Activated gamma-delta T cell (primary cell): ENCODE results near the gene APCDD1L.

Source experiments
- DNase-seq: peaks from one replicate; lab custom pipeline; 2025; lab: John Stamatoyannopoulos, UW
- total RNA-seq, 2 donors: gene quantifications; one replicate each; lab custom pipeline; 2026; lab: John Stamatoyannopoulos, UW

APCDD1L gene
- total RNA-seq = 0.04 to 0.05 reads per million in 2 donors

- no peak for DNase-seq
Measured at GRCh38 chr20:58515233-58516212, at the start of gene APCDD1L. Gene APCDD1L, minus strand, starts transcription at chr20:58515399. Its CDS starts 692 bp downstream, at chr20:58514707.

DNA sequence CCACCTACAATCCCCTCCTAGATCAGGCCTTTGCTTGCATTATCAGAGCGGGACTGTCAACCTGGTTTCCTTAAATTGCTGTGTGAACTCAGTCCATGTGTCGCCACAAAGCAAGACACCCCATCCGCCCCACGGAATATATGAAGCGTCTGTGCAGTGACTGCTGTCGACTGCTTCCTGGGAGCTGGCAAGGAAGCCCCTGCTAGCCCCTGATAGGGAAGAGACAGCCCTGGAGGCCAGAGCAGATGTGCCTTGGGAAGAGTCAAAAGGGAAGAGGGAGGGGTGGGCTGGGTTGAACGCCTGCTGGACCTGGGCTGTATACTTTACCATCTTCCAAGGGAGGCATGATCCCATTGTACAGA, 44.1 kb upstream of the APCDD1L start:
- DNase-seq = no peak

DNA sequence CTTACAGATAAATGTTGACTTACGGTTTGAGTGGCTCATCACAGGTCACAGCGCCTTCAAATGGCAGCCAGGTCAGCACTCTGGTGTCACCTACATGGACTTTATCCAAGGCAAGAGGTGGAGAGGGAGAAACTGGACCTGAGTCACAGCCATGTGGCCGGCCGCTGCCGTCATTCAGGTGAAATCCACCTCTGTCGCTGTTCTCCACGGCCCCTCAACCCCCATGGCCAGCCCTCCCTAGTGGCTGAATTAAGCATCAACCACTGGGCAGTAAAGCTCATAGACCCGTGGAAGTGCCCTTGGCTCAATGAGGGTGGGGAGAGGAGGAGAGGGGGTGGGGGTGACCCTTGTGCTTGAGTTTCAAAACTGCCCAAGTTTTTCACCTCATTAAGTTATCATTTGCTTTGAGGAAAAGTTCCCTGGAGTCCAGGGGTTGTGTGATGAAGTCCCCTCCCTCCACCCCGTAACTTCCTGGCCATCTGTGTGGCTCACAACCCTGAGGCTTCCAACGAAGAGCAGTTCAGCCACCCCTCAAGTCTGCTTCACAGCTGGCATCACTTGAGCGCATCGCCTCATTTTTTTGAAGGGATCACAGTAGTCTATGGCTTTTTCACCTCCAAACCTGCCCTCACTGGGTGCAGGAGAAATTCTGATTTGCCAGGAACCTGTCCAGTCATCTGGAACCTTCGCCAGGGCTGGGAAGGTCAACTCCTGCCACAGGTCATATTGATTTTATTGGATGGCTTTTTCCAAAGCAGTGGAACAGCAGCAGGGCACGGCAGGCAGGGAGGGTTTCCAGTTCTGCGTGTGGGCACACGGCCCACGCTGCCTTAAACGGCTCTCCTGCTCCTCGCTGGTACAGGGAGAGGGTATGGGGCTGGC, 43.5 kb upstream of the APCDD1L start:
- no peak for DNase-seq

DNA sequence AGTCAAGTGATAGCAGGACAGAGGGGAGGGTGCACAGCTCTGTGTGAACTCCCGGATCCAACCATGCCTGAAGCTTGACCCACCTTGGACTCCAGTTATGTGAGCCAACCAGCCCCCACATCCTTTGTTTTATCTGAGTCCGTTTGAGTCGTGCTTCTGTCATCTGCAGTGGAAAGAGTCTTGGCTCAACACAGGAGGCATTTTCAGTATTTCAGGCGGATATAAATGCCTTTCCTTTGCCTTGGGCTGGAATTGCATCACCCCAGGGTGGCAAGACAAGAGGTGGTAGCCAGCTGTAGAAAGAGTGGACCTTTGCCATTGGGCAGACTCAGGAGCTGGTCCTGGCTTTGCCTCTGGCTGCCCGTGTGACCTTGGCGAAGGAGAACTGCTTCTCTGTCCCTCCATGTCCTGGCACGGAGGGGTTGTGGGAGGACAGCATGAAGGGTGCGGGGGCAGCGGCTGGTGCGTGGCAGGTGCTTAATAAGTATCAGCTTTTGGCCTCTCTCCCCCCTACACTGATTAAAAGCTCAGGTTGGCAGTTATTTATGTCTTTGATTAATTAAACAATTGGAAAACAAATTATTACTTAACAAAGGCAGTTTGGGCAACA, 42.6 kb upstream of the APCDD1L start:
- no peak for DNase-seq

DNA sequence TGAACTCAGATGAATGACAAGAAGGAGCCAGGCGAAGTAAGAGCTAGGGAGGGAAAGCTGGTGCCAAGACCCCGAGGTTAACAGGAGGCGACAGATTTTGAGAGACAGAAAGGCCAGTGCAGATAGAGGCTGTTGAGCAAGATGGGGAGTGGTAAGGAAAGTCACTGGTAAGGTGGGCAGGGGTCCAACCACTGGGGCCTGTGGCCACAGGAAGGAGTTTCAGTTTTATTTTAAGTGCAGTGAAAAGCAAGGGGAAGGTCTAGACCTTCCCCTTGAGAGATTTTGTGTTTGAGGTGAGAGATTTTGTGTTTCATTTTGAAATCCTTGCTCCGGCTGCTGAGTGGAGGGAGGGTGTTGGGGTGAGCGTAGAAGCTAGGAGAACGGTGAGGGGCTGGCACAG, 41.8 kb upstream of the APCDD1L start:
- no peak for DNase-seq

GRCh38 chr20:58555078-58555765, 40.0 kb upstream of the APCDD1L start:
- DNase-seq = no peak

- no peak for DNase-seq
Measured at GRCh38 chr20:58554541-58554940, 39.3 kb upstream of the APCDD1L start.

DNA sequence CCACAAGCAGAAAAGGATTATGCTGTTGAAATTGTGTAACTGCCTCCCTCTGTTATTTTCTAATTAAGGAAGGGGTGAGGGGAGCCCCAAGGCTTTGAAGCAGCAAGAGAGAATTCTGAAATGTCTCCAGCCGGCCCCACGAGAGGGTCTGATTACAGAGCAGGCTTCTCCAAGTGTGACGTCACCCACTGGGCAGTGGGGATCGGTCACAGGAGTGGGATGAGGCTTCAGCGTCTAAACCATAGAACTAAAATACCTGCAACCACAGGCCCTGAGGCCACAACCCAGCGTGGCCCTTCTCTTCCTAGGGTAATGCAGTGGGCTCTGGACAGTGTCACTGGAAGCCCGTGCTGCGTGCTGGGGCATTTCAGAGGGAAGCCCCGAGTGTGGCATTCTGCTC, 38.6 kb upstream of the APCDD1L start:
- no peak for DNase-seq

DNA sequence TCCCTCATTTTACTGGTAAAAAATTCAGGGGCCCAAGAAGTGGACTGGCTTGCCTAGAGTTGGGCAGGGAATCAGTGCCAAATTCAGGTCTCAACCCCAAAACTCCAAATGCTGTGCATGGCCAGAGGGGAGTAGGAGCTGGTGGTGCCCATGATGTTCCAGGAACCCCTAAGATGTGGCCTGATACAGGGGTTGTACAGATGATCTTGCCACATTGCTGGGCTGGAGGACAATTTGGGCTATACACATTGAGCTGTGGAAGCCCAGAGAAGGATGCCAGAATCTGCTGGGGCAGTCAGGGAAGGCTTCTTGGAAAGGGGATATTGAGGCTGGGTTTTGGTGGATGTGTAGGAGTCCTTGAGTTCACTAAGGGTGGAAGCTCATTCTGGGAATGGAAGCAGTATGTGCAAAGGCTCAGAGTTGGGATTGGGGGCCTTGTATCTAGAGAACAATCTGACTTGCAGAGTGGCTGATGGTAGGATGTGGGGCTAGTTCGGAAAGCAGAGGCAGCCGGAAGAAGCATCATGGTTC, 38.0 kb upstream of the APCDD1L start:
- no peak for DNase-seq

- no peak for DNase-seq
Measured at GRCh38 chr20:58552366-58552934, 37.3 kb upstream of the APCDD1L start.

DNA sequence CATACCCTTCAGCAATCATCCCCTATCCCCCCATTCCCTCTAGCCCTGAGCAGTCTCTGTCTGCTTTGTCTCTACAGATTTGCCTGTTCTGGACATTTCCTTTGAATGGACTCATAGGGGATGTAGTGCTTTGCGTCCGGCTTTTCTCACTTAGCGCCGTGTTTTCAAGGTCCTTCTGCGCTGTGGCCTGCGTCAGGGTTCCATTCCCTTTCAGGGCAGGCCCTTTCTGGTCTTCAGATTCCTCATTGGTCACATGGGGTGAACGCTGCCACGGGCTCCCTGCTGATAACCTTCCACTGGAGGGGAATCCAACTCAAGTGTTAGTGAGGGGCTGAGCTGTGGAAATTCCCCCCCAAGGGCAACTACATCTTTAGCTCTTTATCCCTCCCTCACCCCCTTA, 36.4 kb upstream of the APCDD1L start:
- no peak for DNase-seq

DNA sequence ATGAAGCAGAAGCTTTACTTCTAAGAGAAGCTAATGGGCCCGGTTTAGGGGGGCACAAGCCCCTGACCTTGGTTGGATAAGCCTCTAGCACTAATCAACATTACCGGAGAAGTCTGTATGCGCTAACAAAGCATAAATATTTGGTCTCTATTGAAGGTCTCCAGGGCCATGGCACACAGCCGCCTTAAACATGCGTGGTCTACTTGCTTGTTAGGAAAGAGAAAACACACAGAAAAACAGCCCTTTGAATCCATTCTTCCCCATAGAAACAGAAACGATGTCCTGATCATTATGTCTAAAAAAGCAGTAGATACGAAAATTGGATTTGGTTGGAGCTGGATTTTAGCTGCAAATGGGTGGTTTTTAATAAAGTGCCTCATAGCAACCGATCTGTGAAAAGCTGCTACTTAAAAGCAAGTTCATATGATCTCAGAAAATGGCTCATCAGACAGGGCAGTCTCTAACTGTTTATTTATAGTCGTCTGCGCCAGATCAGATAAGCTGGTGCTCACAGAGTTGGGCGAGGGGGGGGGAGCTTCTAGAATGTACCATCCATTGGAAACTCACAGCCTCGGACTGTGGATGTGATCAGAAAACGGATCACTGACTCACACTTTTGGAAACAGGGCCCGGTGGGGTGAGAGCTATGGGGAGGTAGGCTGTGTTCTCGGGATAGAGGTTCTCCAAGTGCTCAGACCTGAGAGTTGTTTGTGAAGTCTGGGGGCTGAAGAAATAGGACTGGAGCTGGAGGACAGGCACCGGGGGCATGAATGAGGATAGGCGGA, 35.3 kb upstream of the APCDD1L start:
- DNase-seq = no peak

DNA sequence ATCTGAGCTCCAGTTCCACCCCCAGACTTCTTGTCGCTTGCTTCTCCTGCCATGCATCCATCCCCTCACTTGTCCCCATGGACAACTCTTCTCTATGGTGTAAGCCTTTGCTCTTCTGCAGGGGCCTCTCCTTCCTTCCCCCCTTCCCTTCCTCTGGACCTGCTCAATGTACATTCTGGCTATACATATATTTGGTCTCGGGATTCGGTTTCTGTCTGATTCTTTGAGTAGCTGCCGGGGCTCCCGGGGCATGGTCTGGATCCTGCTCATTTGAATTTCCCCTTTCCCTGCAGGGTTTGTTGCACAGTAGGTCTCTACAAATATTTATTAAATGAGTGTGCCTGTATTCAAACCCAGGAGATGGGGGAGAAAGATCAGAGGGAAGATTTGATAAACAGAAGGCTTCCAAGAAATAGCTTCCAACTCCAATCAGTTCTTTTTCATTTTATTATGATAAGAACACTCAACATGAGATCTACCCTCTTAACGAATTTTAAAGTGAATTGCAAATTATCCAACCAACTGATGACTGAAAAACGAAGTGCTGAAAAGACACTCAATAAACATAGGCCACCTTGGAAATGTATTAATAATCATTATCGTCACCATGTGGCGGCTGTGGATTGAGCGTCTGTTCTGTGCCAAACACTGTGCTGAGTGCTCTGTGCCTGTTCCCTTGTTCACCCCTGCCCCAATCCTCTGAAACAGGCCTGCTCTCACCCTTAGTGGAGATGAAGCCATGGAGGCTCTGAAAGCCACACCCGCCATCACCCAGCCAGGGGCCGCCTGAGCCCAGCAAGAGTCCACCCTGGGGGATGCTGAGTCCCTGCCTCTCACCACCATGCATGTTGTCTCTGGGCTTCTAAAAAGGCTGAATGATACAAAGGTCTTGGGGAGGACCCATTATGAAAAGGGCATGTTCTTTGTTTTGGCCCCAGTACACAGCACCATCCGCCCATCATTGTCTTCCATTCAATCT, 34.3 kb upstream of the APCDD1L start:
- no peak for DNase-seq

DNA sequence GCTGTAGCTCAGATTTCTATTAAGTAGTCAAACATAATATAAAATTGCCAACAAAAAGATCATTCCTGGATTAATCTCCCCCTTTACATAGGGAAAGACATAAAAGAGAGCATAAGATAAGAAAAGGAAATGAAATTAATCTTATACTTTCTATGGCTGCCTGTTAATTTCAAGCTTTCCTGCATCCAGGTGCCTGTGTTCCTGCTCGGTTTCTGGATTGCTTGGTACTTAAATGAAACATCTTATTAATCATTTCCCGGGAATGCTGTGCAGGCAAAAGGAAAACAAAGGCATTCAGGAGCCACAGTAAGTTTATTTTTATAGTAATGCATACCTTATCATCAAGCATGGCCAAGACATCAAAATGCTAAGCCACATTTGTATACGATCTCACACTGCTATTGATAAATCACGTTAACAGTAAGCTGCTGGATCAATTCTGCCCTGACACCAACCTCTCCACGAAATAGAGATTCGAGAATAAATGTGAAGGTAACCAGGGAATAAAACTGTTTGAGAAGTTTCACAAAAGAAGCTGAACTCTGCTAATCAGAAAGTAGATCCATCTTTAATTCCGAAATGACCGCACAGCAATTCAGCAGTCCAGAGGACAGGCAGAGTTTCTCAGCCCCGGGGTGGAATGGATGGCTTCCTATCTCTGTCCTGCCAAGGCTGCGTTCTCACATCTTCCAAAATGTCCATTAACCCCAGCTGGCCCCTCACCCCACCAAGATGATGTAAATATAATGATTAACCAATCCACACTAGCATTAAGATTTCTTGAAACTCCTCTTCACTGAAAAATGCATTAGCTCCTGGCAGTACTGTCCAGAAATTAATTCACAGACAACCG, 32.6 kb upstream of the APCDD1L start:
- no peak for DNase-seq

- DNase-seq = no peak
Measured at GRCh38 chr20:58546756-58547622, 31.8 kb upstream of the APCDD1L start.

GRCh38 chr20:58546416-58546711, 31.2 kb upstream of the APCDD1L start:
- DNase-seq = no peak
